Umbilical cord (tissue), 2 donors: ENCODE measurements around the gene HNRNPH2. TPM values are rescaled to one million over a fixed set of nuclear protein-coding genes. Genes with fewer than 3 reads are reported as not detected.

Source experiments
- DNase-seq: peaks from one replicate; pipeline ENCODE4 v3.0.0-alpha.2; 2015; ENCODE audit warnings: low spot score
- total RNA-seq: library from RNA; depleted of rRNA; stranded (reverse); fragments of >200 nt; gene quantifications from one replicate; pipeline ENCODE4 v1.2.3, GENCODE V29; 2014; ENCODE audit warnings: low replicate concordance; ENCODE audit not compliant: insufficient read depth

Gene HNRNPH2
- total RNA-seq, 1 donor from 2014 or later: 54.2 TPM

DNA sequence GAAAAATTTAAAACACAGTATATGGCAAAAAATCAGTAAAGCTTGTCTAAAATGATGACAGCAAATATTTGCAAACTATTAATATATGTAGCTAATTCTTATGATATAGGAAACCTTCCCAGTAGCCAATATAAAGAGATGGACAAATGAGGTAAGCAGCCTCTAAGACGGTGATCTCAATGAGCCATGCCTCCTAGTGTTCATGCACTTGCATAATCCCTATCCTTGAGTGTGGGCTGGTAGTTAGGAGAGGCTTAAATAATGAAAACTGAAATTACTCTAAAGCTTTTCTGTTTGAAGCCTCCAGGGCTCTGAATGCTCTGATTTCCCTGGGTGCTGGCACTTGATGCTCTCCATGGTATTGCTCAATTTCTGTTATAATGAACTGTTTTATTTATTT lies 52.6 kb downstream of the HNRNPH2 start:
- DNase-seq: no peak

- no peak for DNase-seq
Observed at GRCh38 chrX:101462892-101463291, 54.9 kb downstream of the HNRNPH2 start.

Other genes starting within 250 kb of the HNRNPH2 start
- gene DRP2, start 188.4 kb upstream of the HNRNPH2 start, total RNA-seq: 1.4 TPM
- not detected for gene TAF7L, start 116.9 kb upstream of the HNRNPH2 start, total RNA-seq
- 2.2 TPM for gene TIMM8A, start 59.5 kb upstream of the HNRNPH2 start, total RNA-seq
- gene BTK, start 22.0 kb upstream of the HNRNPH2 start, total RNA-seq: 6.5 TPM
- 283 TPM for gene RPL36A, start 17.2 kb upstream of the HNRNPH2 start, total RNA-seq
- 20.2 TPM for gene GLA, start 297 bp upstream of the HNRNPH2 start, total RNA-seq
- 11.6 TPM for gene ARMCX4, start 77.2 kb downstream of the HNRNPH2 start, total RNA-seq
- gene ARMCX1, start 142.3 kb downstream of the HNRNPH2 start, total RNA-seq: 54.4 TPM
- 29.4 TPM for gene ARMCX6, start 209.8 kb downstream of the HNRNPH2 start, total RNA-seq
- gene ARMCX3, start 214.9 kb downstream of the HNRNPH2 start, total RNA-seq: 60.9 TPM